Measurements from ENCODE around the gene MRPL24.

DNA sequence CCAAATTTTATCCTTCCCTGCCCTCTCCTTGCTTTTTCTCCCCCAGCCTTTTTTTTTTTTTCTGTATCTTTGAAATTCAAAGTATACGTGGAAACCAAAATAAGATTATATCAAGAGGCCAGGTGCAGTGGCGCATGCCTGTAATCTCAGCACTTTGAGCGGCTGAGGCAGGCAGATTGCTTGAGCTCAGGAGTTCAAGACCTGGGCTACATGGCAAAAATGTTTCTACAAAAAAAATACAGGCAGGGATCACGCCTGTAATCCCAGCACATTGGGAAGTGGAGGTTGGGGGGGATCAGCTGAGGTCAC lies 19.9 kb upstream of the MRPL24 start:
- TF ChIP-seq, protein P1, sequence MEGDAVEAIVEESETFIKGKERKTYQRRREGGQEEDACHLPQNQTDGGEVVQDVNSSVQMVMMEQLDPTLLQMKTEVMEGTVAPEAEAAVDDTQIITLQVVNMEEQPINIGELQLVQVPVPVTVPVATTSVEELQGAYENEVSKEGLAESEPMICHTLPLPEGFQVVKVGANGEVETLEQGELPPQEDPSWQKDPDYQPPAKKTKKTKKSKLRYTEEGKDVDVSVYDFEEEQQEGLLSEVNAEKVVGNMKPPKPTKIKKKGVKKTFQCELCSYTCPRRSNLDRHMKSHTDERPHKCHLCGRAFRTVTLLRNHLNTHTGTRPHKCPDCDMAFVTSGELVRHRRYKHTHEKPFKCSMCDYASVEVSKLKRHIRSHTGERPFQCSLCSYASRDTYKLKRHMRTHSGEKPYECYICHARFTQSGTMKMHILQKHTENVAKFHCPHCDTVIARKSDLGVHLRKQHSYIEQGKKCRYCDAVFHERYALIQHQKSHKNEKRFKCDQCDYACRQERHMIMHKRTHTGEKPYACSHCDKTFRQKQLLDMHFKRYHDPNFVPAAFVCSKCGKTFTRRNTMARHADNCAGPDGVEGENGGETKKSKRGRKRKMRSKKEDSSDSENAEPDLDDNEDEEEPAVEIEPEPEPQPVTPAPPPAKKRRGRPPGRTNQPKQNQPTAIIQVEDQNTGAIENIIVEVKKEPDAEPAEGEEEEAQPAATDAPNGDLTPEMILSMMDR (IDR thresholded peaks at IDR 0.05; ENCODE audit: low read depth, low read length, poor library complexity, severe bottlenecking), result no peak
- TF ChIP-seq EZH2phosphoT487 (IDR thresholded peaks at IDR 0.05; ENCODE audit: borderline replicate concordance, low read length), result no peak
